HUES6 (cell line): ENCODE results near the gene FBXL13.
"Not testable (repeated sequence)": the region's sequence is repeated elsewhere in the genome, so short reads cannot be mapped to it uniquely, and the experiment has no call there.

ENCODE experiments used
- H3K27ac ChIP-seq: 2 replicates; pipeline ENCODE4 v1.7.0; 2013; ENCODE audit warnings: low read depth, mild to moderate bottlenecking, low read length, inconsistent platforms
- H3K27me3 ChIP-seq: 2 replicates; pipeline ENCODE4 v1.6.1; 2013; ENCODE audit warnings: low read length; ENCODE audit not compliant: control insufficient read depth, insufficient read depth
- H3K36me3 ChIP-seq: 2 replicates; pipeline ENCODE4 v1.6.1; 2013; ENCODE audit warnings: low read length; ENCODE audit not compliant: control insufficient read depth, insufficient read depth
- H3K4me1 ChIP-seq: 2 replicates; pipeline ENCODE4 v1.6.1; 2013; ENCODE audit warnings: low read length; ENCODE audit not compliant: control insufficient read depth, insufficient read depth
- H3K4me3 ChIP-seq: 2 replicates; pipeline ENCODE4 v1.5.1; 2013; ENCODE audit warnings: low read depth, low read length
- H3K9ac ChIP-seq: one replicate; pipeline ENCODE4 v1.6.1; 2013; ENCODE audit warnings: mild to moderate bottlenecking, low read length
- H3K9me3 ChIP-seq: 2 replicates; pipeline ENCODE4 v1.6.1; 2013; ENCODE audit warnings: low read depth, low read length; ENCODE audit not compliant: control insufficient read depth, insufficient read depth

Gene FBXL13

DNA sequence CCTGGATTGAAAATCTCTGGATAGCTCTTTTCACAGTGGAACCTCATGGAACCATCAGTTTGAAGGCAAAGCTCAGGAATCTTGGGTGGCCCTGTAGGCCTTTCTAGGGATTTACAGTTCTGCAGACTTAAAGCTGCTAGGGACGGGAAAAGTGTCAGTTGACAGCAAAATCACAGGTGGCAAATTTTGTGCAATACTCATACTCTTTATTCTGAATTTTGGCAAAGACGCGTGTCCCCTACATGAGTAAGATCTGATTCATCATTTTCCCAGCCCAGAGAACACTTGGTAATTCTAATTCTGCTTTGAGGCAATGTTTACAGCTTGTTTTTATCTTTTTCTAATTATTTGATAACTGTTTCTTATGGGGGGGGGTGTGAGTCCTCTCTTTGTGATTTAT, 158.2 kb downstream of the FBXL13 start:
- H3K4me1 ChIP-seq, result peaks cover 21% of the 10 kb centered on the region
- no peak overlapping the region for H3K27ac ChIP-seq
- no peaks in the 10 kb centered on the region for H3K27me3 ChIP-seq
- H3K4me3 ChIP-seq, result no peak overlapping the region
- H3K36me3 ChIP-seq, result no peaks in the 10 kb centered on the region
- H3K9ac ChIP-seq, result no peak overlapping the region
- H3K9me3 ChIP-seq, result no peaks in the 10 kb centered on the region

DNA sequence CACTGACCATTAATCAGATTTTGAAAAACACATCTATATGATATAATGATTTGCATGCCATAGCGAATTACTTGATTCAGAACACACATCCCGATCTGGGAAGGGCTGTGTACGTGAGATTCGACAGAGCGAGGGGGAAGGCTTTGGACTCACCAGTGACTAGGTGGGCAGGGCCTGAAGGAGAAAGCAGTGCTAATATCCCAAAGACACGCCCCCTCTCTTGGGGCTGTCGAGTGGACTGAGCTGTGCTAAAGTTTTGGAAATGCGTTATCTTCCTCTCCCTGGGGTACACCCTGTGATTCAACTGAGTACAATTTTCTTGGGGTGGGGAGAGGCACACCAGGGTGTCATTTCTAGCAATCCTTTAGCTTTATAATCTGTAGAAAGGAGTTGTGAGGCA, 160.0 kb downstream of the FBXL13 start:
- Histone ChIP-seq H3K4me3 (no peak overlapping the region), H3K27me3 (no peaks in the 10 kb centered on the region), H3K9ac (no peak overlapping the region), H3K36me3 (no peaks in the 10 kb centered on the region; the same call in 1 of the 2 replicates), H3K27ac (no peak overlapping the region), H3K9me3 (no peaks in the 10 kb centered on the region), H3K4me1 (peaks cover 21% of the 10 kb centered on the region)

DNA sequence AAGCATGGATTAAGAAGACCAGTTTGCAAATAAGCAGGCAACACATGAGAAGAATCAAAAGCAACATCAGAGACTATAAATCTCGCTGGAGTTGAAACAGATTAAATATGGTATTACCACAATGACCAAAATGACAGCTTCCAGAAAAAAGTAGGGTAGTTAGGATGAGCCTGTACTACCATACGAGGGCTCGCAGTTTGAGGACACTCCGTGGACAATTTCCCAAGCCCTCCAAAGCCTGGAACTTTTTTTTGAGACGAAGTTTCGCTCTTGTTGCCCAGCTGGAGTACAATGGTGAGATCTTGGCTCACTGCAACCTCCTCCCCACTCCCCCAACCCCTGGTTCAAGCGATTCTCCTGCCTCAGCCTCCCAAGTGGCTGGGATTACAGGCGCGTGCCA, 160.8 kb downstream of the FBXL13 start:
- no peaks in the 10 kb centered on the region; the same call in 1 of the 2 replicates for H3K36me3 ChIP-seq
- H3K9ac ChIP-seq, result no peak overlapping the region
- no peaks in the 10 kb centered on the region for H3K27me3 ChIP-seq
- H3K4me3 ChIP-seq, result no peak overlapping the region
- no peaks in the 10 kb centered on the region for H3K9me3 ChIP-seq
- H3K27ac ChIP-seq, result no peak overlapping the region
- peaks cover 21% of the 10 kb centered on the region for H3K4me1 ChIP-seq

DNA sequence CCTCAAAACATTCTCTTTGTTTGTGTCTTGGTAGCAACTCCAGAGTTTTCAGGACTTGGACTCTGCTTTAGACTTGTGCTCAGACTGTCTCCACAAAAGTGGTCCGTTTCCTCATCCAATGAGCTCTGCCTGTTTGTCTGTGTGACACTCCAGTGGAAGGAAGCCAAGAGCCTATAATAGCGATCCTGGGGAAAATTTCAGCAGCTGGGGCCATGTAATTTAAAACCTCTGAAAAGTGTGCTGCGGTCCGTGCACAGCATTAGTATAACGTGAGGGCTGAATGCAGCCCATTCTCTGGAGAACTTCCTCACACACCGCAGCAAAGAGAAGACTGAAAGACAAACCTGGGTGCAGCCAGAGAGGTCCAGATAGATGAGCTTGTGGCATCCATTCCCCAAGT, 161.9 kb downstream of the FBXL13 start, which contains the start of gene LRRC17:
Gene LRRC17 (plus strand): TSS at position 259 of the 400 bp plus-strand sequence. CDS start 20,914 bp downstream, outside the sequence.
- Histone ChIP-seq H3K9me3 (no peaks in the 10 kb centered on the region), H3K4me3 (no peak within 1 kb of the TSS), H3K9ac (no peak within 1 kb of the TSS), H3K36me3 (no peaks in the 10 kb centered on the region; the same call in 1 of the 2 replicates), H3K27me3 (no peaks in the 10 kb centered on the region), H3K27ac (no peak within 1 kb of the TSS), H3K4me1 (peaks cover 19% of the 10 kb centered on the region)

DNA sequence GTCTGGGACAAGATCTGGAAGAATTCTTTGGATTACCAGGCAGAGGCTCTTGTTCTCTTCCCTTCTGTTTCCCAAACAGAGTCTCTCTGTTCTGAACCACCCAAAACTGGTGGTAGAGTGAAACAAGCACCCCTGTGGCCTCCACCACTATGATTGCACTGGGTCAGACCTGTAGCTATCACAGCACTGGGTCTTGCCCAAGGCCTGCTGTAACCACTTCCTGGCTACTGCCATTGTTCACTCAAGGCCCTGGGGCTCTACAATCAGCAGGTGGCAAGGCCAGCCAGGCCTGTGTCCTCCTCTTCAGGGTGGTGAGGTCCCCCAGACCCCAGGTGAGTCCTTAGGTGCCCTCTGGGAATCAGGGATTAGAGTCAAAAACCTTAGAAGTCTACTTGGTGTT, 165.9 kb downstream of the FBXL13 start:
- H3K36me3 ChIP-seq, result no peaks in the 10 kb centered on the region; the same call in 1 of the 2 replicates
- H3K9me3 ChIP-seq, result no peaks in the 10 kb centered on the region
- H3K4me1 ChIP-seq, result peaks cover 5% of the 10 kb centered on the region; the same call in 1 of the 2 replicates
- H3K27me3 ChIP-seq, result no peaks in the 10 kb centered on the region
- H3K9ac ChIP-seq, result no peak overlapping the region
- H3K4me3 ChIP-seq, result no peak overlapping the region
- H3K27ac ChIP-seq, result no peak overlapping the region

DNA sequence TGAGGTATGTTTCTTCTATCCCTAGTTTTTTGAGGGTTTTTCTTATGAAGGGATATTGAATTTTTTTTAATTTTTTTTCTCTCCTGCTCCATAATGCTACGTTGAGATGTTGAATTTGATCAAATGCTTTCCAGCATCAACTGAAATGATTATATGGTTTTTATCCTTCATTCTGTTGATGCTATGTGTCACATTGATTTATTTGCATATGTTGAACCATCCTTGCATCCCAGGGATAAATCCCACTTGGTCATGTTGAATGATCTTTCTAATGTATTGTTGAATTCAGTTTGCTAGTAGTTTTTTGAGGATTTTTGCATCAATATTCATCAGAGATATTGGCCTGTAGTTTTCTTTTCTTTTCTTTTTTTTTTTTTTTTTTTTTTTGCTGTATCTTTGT, 171.0 kb downstream of the FBXL13 start:
- not testable (repeated sequence) for H3K36me3 ChIP-seq, H3K9ac ChIP-seq, H3K27ac ChIP-seq, H3K4me3 ChIP-seq, H3K9me3 ChIP-seq, H3K4me1 ChIP-seq, H3K27me3 ChIP-seq

DNA sequence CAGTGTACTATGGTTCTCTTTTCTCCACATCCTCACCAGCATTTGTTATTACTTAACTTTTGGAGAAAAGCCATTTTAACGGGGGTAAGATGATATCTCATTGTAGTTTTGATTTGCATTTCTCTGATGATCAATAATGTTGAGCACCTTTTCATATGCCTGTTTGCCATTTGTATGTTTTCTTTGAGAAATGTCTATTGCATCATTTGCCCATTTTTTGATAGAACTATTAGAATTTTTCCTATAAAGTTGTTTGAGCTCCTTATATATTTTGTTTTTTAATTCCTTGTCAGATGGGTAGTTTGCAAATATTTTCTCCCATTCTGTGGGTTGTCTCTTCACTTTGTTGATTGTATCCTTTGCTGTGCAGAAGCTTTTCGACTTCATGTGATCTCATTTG, 172.5 kb downstream of the FBXL13 start:
- not testable (repeated sequence) for H3K9ac ChIP-seq, H3K27me3 ChIP-seq, H3K27ac ChIP-seq, H3K36me3 ChIP-seq, H3K4me3 ChIP-seq, H3K4me1 ChIP-seq, H3K9me3 ChIP-seq

DNA sequence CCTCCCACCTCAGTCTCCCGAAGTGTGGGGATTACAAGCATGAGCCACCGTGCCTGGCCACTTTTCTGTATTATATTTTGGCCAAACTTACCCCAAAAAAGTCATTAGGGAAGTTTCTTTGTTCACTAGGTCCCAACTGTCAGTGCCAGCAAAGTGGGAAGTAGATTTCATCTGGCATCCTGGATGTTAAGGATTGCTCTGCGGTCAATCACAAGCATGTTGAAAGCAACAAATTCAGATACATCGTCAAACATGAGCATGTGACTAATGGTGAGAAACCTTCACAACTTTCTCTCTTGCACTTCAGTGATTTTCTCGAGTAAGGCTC, 176.1 kb downstream of the FBXL13 start:
- no peaks in the 10 kb centered on the region for H3K27me3 ChIP-seq
- no peaks in the 10 kb centered on the region for H3K9me3 ChIP-seq
- no peaks in the 10 kb centered on the region for H3K36me3 ChIP-seq
- peaks cover 2% of the 10 kb centered on the region; the same call in 1 of the 2 replicates for H3K4me1 ChIP-seq
- no peak overlapping the region for H3K9ac ChIP-seq
- no peak overlapping the region for H3K27ac ChIP-seq
- no peak overlapping the region for H3K4me3 ChIP-seq

DNA sequence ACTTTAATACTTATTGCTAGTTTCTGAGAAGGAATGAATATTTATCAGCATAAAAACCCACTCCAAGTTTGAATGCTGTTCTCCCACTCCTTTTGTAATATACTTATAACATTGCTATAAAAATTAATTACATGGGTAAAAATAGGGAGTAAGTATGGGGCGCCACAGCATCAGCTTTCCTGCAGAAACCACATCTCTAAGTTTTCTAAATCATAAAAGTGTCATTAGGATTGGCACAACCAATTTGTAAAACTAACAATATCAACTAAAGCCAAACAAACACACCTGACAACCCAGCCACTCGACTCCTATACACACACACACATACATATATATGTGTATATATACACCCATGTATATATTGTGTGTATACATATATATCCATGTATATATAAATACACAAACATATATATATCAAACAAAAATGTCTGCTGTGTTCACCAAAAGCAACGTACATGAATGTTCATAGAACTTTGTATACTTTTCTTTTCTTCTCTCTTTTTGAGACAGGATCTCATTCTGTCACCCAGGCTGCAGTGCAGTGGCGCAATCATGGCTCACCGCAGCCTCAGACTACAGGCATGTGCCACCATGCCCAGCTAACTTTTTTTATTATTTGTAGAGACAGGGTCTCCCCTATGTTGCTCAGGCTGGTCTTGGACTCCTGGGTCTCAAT, 176.6 kb downstream of the FBXL13 start:
- Histone ChIP-seq H3K9me3 (no peaks in the 10 kb centered on the region), H3K36me3 (no peaks in the 10 kb centered on the region), H3K4me3 (no peak overlapping the region), H3K27ac (no peak overlapping the region), H3K4me1 (peaks cover 2% of the 10 kb centered on the region; the same call in 1 of the 2 replicates), H3K27me3 (no peaks in the 10 kb centered on the region), H3K9ac (no peak overlapping the region)

DNA sequence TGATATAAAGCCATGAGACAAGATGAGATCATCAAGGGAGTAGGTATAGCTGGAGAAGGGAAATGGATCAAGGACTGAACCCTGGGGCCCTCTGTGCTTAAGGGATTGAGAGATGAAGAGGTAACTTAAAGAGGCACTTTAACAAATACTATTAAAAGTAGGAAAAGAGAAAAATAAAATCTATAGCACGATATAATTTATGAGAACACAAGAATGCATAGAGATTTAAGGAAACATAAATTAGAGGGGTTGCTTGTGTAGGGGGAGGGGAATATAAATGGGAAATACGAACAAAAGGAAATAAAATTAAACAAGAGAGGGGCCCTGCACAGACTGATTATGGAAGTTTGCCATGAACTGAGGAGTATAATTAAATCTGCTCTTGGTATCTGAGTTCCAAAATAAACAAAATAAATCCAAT, 177.4 kb downstream of the FBXL13 start:
- no peaks in the 10 kb centered on the region for H3K36me3 ChIP-seq
- H3K9me3 ChIP-seq, result no peaks in the 10 kb centered on the region
- no peak overlapping the region for H3K27ac ChIP-seq
- no peak overlapping the region for H3K4me3 ChIP-seq
- no peaks in the 10 kb centered on the region for H3K27me3 ChIP-seq
- H3K9ac ChIP-seq, result no peak overlapping the region
- peaks cover 2% of the 10 kb centered on the region; the same call in 1 of the 2 replicates for H3K4me1 ChIP-seq

DNA sequence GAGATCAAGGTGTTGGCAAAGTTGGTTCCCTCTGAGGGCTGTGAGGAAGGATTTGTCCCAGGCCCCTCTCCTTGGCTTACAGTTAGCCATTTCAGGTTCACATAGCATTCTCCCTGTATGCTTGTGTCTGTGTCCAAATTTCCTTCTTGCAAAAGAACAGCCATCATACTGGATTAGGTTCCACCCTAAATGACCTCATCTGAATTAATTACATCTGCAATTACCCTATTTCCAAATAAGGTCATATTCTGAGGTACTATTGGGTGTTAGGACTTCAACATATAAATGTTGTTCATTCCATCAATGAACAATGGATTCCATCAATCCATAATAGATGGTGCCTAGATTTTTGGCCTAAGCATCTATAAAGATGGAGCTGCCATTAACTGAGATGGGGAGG, 178.0 kb downstream of the FBXL13 start:
- Histone ChIP-seq H3K36me3 (no peaks in the 10 kb centered on the region), H3K27ac (no peak overlapping the region)

More for the DNA sequence above, 178.0 kb downstream of the FBXL13 start:
- no peak overlapping the region for H3K4me3 ChIP-seq
- peaks cover 2% of the 10 kb centered on the region; the same call in 1 of the 2 replicates for H3K4me1 ChIP-seq
- H3K9me3 ChIP-seq, result no peaks in the 10 kb centered on the region
- no peak overlapping the region for H3K9ac ChIP-seq
- H3K27me3 ChIP-seq, result no peaks in the 10 kb centered on the region
